Suprapubic skin (tissue), 4 donors: ENCODE measurements around the gene SHROOM2.

Experiments used
- EP300 ChIP-seq: sonication (generic); formaldehyde crosslinking; IDR thresholded peaks from one replicate; pipeline ENCODE4 v1.6.1; 2017; ENCODE audit warnings: antibody characterized with exemption
- POLR2A ChIP-seq, 2 donors: fragments of 450-650 bp; IDR thresholded peaks; one replicate each; pipeline ENCODE4 v1.6.1; 2017; ENCODE audit warnings: antibody characterized with exemption in 2 of 2, mild to moderate bottlenecking in 2 of 2, moderate library complexity in 2 of 2
- POLR2AphosphoS5 ChIP-seq, 3 donors: sonication (generic); formaldehyde crosslinking; IDR thresholded peaks; one replicate each; pipeline ENCODE4 v1.6.1; 2017; ENCODE audit warnings: antibody characterized with exemption in 3 of 3
- TF ChIP-seq, protein P1 (sequence below), 2 donors: fragments of 200-600 bp in 1 of 2; fragments of 450-650 bp in 1 of 2; sonication (generic) in 1 of 2; IDR thresholded peaks; one replicate each; pipeline ENCODE4 v1.5.1; 2016 to 2019; ENCODE audit warnings: antibody characterized with exemption in 2 of 2, mild to moderate bottlenecking in 1 of 2, moderate library complexity in 1 of 2

DNA sequence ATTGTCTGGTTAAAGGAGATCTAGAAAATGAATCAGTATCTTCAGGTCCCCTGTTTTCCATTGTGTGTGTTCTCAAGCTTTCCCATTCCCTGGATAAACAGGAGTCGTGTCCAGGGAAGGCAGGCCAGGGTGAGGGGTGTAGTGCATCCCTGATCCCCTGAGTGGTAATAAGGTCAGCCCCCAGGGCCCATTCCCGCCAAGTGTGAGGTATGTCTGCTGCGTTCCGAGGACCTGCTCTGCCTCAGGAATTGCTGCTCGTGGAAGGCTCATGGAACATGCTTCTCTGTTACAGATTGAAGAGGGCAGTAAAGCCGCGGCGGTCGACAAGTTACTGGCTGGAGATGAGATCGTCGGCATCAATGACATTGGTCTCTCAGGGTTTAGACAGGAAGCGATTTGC, 87.1 kb downstream of the SHROOM2 start:
- TF ChIP-seq, protein P1, sequence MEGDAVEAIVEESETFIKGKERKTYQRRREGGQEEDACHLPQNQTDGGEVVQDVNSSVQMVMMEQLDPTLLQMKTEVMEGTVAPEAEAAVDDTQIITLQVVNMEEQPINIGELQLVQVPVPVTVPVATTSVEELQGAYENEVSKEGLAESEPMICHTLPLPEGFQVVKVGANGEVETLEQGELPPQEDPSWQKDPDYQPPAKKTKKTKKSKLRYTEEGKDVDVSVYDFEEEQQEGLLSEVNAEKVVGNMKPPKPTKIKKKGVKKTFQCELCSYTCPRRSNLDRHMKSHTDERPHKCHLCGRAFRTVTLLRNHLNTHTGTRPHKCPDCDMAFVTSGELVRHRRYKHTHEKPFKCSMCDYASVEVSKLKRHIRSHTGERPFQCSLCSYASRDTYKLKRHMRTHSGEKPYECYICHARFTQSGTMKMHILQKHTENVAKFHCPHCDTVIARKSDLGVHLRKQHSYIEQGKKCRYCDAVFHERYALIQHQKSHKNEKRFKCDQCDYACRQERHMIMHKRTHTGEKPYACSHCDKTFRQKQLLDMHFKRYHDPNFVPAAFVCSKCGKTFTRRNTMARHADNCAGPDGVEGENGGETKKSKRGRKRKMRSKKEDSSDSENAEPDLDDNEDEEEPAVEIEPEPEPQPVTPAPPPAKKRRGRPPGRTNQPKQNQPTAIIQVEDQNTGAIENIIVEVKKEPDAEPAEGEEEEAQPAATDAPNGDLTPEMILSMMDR (IDR thresholded peaks at IDR 0.05) = no peak
- TF ChIP-seq POLR2A (IDR thresholded peaks at IDR 0.05) = no peak
- TF ChIP-seq EP300 = no peak
- TF ChIP-seq POLR2AphosphoS5 (IDR thresholded peaks at IDR 0.05) = no peak
